A549 (cell line): ENCODE measurements around the gene ADCY3. TPM values are rescaled to one million over a fixed set of nuclear protein-coding genes. Genes with fewer than 3 reads are reported as not detected.

Experiments
- ATAC-seq, 2 experiments: fragments of 200-7000 bp in 1 of 2; fragments of >200 bp in 1 of 2; cut with Nextera tagmentation in 1 of 2; cut with Tn5 transposase in 1 of 2; 3 replicates each; pipeline versions ENCODE4 v1.8.0 to v1.9.1; 2018 to 2020; ENCODE audit warnings: mild to moderate bottlenecking in 1 of 2, moderate library complexity in 1 of 2
- CTCF ChIA-PET: fragments of 300-600 bp; sonication (Branson Sonifier 250); formaldehyde crosslinking; extraction: SDS; loops from one replicate; lab custom pipeline; 2021; ENCODE audit warnings: antibody characterized with exemption, inconsistent platforms; lab: Yijun Ruan, JAX
- POLR2A ChIA-PET: fragments of 350-600 bp; formaldehyde crosslinking; extraction: SDS; loops from one replicate; lab custom pipeline; 2021; ENCODE audit warnings: antibody characterized with exemption, inconsistent platforms; lab: Yijun Ruan, JAX
- DNase-seq, 2 experiments: peaks; one replicate each; pipeline versions ENCODE4 v3.0.0 to v3.0.0-alpha.2; 2011 to 2016; ENCODE audit warnings: low read depth in 1 of 2, low spot score in 1 of 2
- FAIRE-seq: peaks from 2 replicates; lab custom pipeline; 2011; peaks lifted over from hg19 to GRCh38; lab: Jason Lieb, UNC
- H3K27ac ChIP-seq, 2 experiments: fragments of >200 bp; sonication (Bioruptor Twin); formaldehyde crosslinking; 3 replicates each; pipeline ENCODE4 v1.5.1; 2016 to 2017
- H3K4me1 ChIP-seq: fragments of >200 bp; sonication (Bioruptor Twin); formaldehyde crosslinking; 3 replicates; pipeline ENCODE4 v1.6.1; 2016
- H3K4me2 ChIP-seq: fragments of >200 bp; sonication (Bioruptor Twin); formaldehyde crosslinking; 3 replicates; pipeline ENCODE4 v1.6.1; 2016
- H3K4me3 ChIP-seq: fragments of >200 bp; sonication (Bioruptor Twin); formaldehyde crosslinking; 3 replicates; pipeline ENCODE4 v1.5.1; 2016
- H3K9me3 ChIP-seq: fragments of >200 bp; sonication (Bioruptor Twin); formaldehyde crosslinking; 3 replicates; pipeline ENCODE4 v1.6.1; 2016
- BCL3 ChIP-seq: fragments of >200 bp; sonication (Bioruptor Twin); formaldehyde crosslinking; IDR thresholded peaks from 3 replicates; pipeline ENCODE4 v1.6.1; 2016
- CBX2 ChIP-seq: fragments of 200-600 bp; sonication (generic); IDR thresholded peaks from 2 replicates; pipeline ENCODE4 v1.6.1; 2016; ENCODE audit warnings: low read depth, mild to moderate bottlenecking, borderline replicate concordance
- CBX8 ChIP-seq: fragments of 200-600 bp; sonication (generic); IDR thresholded peaks from 2 replicates; pipeline ENCODE4 v1.6.1; 2016
- CHD2 ChIP-seq: fragments of 150-350 bp; IDR thresholded peaks from 2 replicates; pipeline ENCODE4 v1.6.1; 2014; ENCODE audit warnings: low read length; ENCODE audit not compliant: partially characterized antibody
- EHF ChIP-seq: fragments of 250-450 bp; sonication (Bioruptor Pico); IDR thresholded peaks from 2 replicates; pipeline ENCODE4 v1.5.0; 2020; ENCODE audit warnings: mild to moderate bottlenecking
- FOSB ChIP-seq: fragments of 250-450 bp; sonication (Bioruptor Pico); IDR thresholded peaks from 2 replicates; pipeline ENCODE4 v1.5.0; 2020; ENCODE audit warnings: mild to moderate bottlenecking, moderate library complexity
- FOSL2 ChIP-seq, 2 experiments: fragments of 450-650 bp in 1 of 2; fragments of >200 bp in 1 of 2; sonication (Bioruptor Twin) in 1 of 2; formaldehyde crosslinking; IDR thresholded peaks; 2 replicates each; pipeline versions ENCODE4 v1.5.0 to v1.6.1; 2016 to 2020; ENCODE audit warnings: mild to moderate bottlenecking in 1 of 2, moderate library complexity in 1 of 2
- FOXS1 ChIP-seq: fragments of 250-450 bp; sonication (Bioruptor Pico); IDR thresholded peaks from 2 replicates; pipeline ENCODE4 v1.5.0; 2020; ENCODE audit warnings: mild to moderate bottlenecking, moderate library complexity
- HES2 ChIP-seq: fragments of >200 bp; sonication (Bioruptor Twin); formaldehyde crosslinking; IDR thresholded peaks from 2 replicates; pipeline ENCODE4 v1.6.1; 2016
- HEYL ChIP-seq: fragments of 250-450 bp; sonication (Bioruptor Pico); IDR thresholded peaks from 2 replicates; pipeline ENCODE4 v1.8.0; 2021; ENCODE audit warnings: mild to moderate bottlenecking, moderate library complexity
- HOXA7 ChIP-seq: fragments of 250-450 bp; sonication (Bioruptor Pico); IDR thresholded peaks from 2 replicates; pipeline ENCODE4 v1.5.0; 2020; ENCODE audit warnings: mild to moderate bottlenecking, moderate library complexity
- JUN ChIP-seq, 2 experiments: fragments of >200 bp; sonication (Bioruptor Twin); formaldehyde crosslinking; IDR thresholded peaks; 2 replicates in 1 of 2; 3 replicates in 1 of 2; pipeline ENCODE4 v1.6.1; 2016 to 2017
- JUNB ChIP-seq: fragments of >200 bp; sonication (Bioruptor Twin); formaldehyde crosslinking; IDR thresholded peaks from 2 replicates; pipeline ENCODE4 v1.6.1; 2016
- KDM1A ChIP-seq: fragments of 200-600 bp; sonication (generic); IDR thresholded peaks from 2 replicates; pipeline ENCODE4 v1.6.1; 2016; ENCODE audit warnings: low read depth, mild to moderate bottlenecking
- KDM5A ChIP-seq: fragments of 200-600 bp; sonication (generic); IDR thresholded peaks from 2 replicates; pipeline ENCODE4 v1.6.1; 2016; ENCODE audit warnings: antibody characterized with exemption, mild to moderate bottlenecking
- MAX ChIP-seq: IDR thresholded peaks from 2 replicates; pipeline ENCODE4 v1.6.1; 2012
- MYC ChIP-seq: IDR thresholded peaks from 2 replicates; pipeline ENCODE4 v1.6.1; 2012; ENCODE audit warnings: mild to moderate bottlenecking, inconsistent platforms, low read length, improper control_type of control experiment, borderline replicate concordance
- NFE2L2 ChIP-seq: fragments of 150-350 bp; conservative IDR thresholded peaks from 2 replicates; pipeline ENCODE4 v1.6.1; 2014; ENCODE audit warnings: low read length
- NPAS2 ChIP-seq: fragments of 250-450 bp; sonication (Bioruptor Pico); IDR thresholded peaks from 2 replicates; pipeline ENCODE4 v1.8.0; 2022; ENCODE audit warnings: mild to moderate bottlenecking, moderate library complexity, borderline replicate concordance
- PBX3 ChIP-seq: IDR thresholded peaks from 2 replicates; pipeline ENCODE4 v1.6.1; 2012
- POLR2A ChIP-seq: IDR thresholded peaks from 2 replicates; pipeline ENCODE4 v1.6.1; 2012; ENCODE audit warnings: mild to moderate bottlenecking, low read length
- RAD21 ChIP-seq, 2 experiments: fragments of >200 bp in 1 of 2; sonication (Bioruptor Twin) in 1 of 2; formaldehyde crosslinking in 1 of 2; IDR thresholded peaks in 1 of 2; conservative IDR thresholded peaks in 1 of 2; 2 replicates in 1 of 2; 3 replicates in 1 of 2; pipeline ENCODE4 v1.6.1; 2012 to 2018; ENCODE audit warnings: inconsistent platforms in 1 of 2
- RCOR1 ChIP-seq: fragments of 150-350 bp; IDR thresholded peaks from 2 replicates; pipeline ENCODE4 v1.6.1; 2014; ENCODE audit warnings: antibody characterized with exemption, low read length, low read depth
- TFCP2L1 ChIP-seq: fragments of 250-450 bp; sonication (Bioruptor Pico); IDR thresholded peaks from 2 replicates; pipeline ENCODE4 v1.5.0; 2021; ENCODE audit warnings: mild to moderate bottlenecking
- ZNF302 ChIP-seq: fragments of 250-450 bp; sonication (Bioruptor Pico); IDR thresholded peaks from 2 replicates; pipeline ENCODE4 v1.9.0; 2021; ENCODE audit warnings: inconsistent platforms, mild to moderate bottlenecking, moderate library complexity
- WGBS: methylation state at CpG from one replicate; pipeline ENCODE4 v1.1.6; 2017; ENCODE audit errors: missing lambda C conversion rate; 5-methylcytosine and 5-hydroxymethylcytosine counted together
- polyA plus RNA-seq, 4 experiments: library from polyadenylated mRNA; depleted of rRNA in 3 of 4; stranded (reverse); fragments of >200 nt; fragmentation: RNase III in 1 of 4; extraction: RNeasy Plus Mini Kit Qiagen cat#74134 plus additional on column Dnase treatment in 1 of 4; gene quantifications; 2 replicates in 3 of 4; 3 replicates in 1 of 4; pipeline ENCODE4 v1.2.3, GENCODE V29; 2011 to 2017

ADCY3 gene
- polyA plus RNA-seq, 2 of the 4 experiments (the other 2 are of a cell fraction) = 37.4 to 65.4 TPM

- TF ChIP-seq EHF (CRISPR knock-in tag) = no peak
- TF ChIP-seq KDM1A = no peak
- TF ChIP-seq TFCP2L1 (CRISPR knock-in tag) = no peak
- no peak for TF ChIP-seq RAD21 (conservative IDR thresholded peaks at IDR 0.05 in 1 of 2, IDR thresholded peaks at IDR 0.05 in 1 of 2)
- no peak for TF ChIP-seq MYC
- TF ChIP-seq HOXA7 (CRISPR knock-in tag) = no peak
- TF ChIP-seq CBX8 = no peak
- TF ChIP-seq FOSB (CRISPR knock-in tag) = no peak
- no peak for TF ChIP-seq HES2
- no peak for TF ChIP-seq CHD2
- no peak for TF ChIP-seq FOSL2 (IDR thresholded peaks at IDR 0.05)
- no peak for TF ChIP-seq FOSL2 (CRISPR knock-in tag; IDR thresholded peaks at IDR 0.05)
- TF ChIP-seq KDM5A = no peak
- no peak for TF ChIP-seq CBX2
- FAIRE-seq = no peak
- Histone ChIP-seq H3K4me2 (no peak overlapping the region), H3K9me3 (no peaks in the 10 kb centered on the region), H3K4me3 (no peak overlapping the region), H3K27ac (no peak overlapping the region; a peak in 1 of 6 replicates), H3K4me1 (0 out of 3 replicates have a peak, but pooled peaks cover 2% of the 10 kb centered on the region)
- no peak for DNase-seq
- WGBS = 79% methylated on average over 5 of the region's 5 CpGs
- ChIA-PET POLR2A (no interaction called here), CTCF (interaction anchor here (0.8 to 15.3 kb wide), 37 partner anchors 8 to 742 kb away, joined by 3 to 252 read pairs (median 6); partner anchors contain the start of genes CENPO, PTRHD1 and TP53I3)
- ATAC-seq = peak in 1 of 2 experiments; percentile 22; a peak in 2 of 6 replicates
Measured at GRCh38 chr2:24826773-24827145, 93.3 kb downstream of the ADCY3 start.

GRCh38 chr2:24825883-24826772 is 93.9 kb downstream of the ADCY3 start:
- POLR2A ChIA-PET = no interaction called here
- WGBS = 90% methylated on average over 14 of the region's 14 CpGs
- H3K4me2 ChIP-seq = no peak overlapping the region
- H3K4me1 ChIP-seq = 0 out of 3 replicates have a peak, but pooled peaks cover 2% of the 10 kb centered on the region
- CTCF ChIA-PET = interaction anchor here (0.5 to 15.3 kb wide), 12 partner anchors 11 to 741 kb away, joined by 4 to 252 read pairs (median 16); partner anchors contain the start of genes CENPO, PTRHD1 and TP53I3
- H3K27ac ChIP-seq = no peak overlapping the region
- no peak for TF ChIP-seq JUNB
- TF ChIP-seq BCL3 = no peak
- TF ChIP-seq POLR2A = no peak
- no peak for TF ChIP-seq FOXS1
- no peak for TF ChIP-seq HEYL
- TF ChIP-seq NFE2L2 = no peak
- no peak for TF ChIP-seq JUN (IDR thresholded peaks at IDR 0.05)
- no peak for TF ChIP-seq NPAS2 (CRISPR knock-in tag)
- no peak for TF ChIP-seq ZNF302 (CRISPR knock-in tag)
- no peak for TF ChIP-seq RCOR1
- TF ChIP-seq MAX = no peak
- no peak for TF ChIP-seq TFCP2L1 (CRISPR knock-in tag)
- no peak for TF ChIP-seq PBX3
- no peak overlapping the region for H3K4me3 ChIP-seq
- 0 out of 6 replicates have a peak, but pooled peaks of 1 of the 2 experiments have one; percentile 0 for ATAC-seq
- no peak for FAIRE-seq
- DNase-seq = no peak
- no peaks in the 10 kb centered on the region for H3K9me3 ChIP-seq
